ENCODE measurements around the gene PTPRR.

DNA sequence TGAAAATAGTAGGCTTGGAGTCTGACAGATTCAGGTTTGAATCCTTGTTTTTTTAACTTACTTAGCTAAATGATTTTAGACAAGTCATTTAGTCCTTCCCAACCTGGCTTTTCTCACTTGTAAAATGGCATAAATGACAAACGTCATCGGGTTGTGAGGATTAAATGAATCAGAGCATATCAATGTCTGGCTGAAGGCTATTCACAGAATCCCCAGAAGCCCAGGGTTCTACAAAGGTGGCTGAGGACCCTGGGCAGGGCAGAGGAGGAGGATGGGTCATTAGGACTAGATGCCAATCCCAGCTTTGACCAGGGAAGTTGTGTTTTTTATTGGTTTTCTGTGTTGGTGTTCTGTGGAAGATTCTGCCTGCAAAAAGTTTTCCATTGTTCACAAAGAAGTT lies 275.7 kb downstream of the PTPRR start:
- TF ChIP-seq, protein P1, sequence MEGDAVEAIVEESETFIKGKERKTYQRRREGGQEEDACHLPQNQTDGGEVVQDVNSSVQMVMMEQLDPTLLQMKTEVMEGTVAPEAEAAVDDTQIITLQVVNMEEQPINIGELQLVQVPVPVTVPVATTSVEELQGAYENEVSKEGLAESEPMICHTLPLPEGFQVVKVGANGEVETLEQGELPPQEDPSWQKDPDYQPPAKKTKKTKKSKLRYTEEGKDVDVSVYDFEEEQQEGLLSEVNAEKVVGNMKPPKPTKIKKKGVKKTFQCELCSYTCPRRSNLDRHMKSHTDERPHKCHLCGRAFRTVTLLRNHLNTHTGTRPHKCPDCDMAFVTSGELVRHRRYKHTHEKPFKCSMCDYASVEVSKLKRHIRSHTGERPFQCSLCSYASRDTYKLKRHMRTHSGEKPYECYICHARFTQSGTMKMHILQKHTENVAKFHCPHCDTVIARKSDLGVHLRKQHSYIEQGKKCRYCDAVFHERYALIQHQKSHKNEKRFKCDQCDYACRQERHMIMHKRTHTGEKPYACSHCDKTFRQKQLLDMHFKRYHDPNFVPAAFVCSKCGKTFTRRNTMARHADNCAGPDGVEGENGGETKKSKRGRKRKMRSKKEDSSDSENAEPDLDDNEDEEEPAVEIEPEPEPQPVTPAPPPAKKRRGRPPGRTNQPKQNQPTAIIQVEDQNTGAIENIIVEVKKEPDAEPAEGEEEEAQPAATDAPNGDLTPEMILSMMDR (conservative IDR thresholded peaks at IDR 0.05 in 1 of 2, IDR thresholded peaks at IDR 0.05 in 1 of 2; ENCODE audit: low read depth in 1 of 2, low read length in 2 of 2), result no peak
- no peak for TF ChIP-seq EZH2 (IDR thresholded peaks at IDR 0.05; ENCODE audit: low read length, missing control alignments)

Data from fibroblast of lung (primary cell).